ENCODE results near the gene PMPCA. TPM values are rescaled to one million over a fixed set of nuclear protein-coding genes. Genes with fewer than 3 reads are reported as not detected.

Gene PMPCA
- total RNA-seq, 1 donor from 2014 or later = 80.9 TPM

DNA sequence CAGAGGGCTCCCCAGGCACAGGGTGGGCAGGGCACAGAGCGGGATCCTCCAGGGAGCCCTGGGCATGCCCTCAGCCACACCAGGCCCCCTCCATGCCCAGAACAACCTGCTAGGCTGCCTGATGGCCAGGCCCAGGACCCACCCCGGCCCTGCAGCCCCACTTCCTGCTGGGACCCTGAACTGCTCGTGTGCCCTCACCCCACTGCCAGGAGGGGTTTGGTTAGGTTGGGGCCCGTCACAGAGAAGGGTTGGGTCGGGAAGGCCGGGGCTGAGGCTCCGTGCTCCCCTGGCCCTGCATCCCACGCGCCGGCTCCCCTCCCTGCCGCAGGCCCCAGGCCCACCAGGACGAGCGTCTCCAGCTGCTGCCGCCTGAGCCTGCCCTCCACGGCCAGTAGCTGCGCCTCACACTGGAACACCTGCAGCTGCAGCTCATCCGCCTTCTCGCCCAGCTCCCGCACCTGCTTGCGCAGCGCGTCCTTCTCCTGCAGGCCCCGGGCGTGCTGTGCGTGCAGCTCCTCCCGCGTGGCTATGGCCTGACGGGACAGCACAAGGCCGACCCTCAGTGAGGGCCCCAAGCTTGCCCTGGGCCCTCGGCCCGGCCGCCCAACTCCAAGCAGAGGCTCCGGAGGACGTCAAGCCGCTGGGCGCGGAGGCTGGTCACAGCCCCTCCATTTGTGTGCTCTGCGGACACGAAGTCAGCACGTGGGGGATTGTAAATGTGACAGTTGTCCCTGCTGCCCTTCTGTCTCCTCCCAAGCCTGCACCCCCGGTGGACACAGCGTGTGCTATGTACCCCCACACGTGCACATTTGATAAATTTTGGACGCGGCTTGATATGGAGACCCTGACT lies 42.9 kb upstream of the PMPCA start:
- DNase-seq = no peak
- no peaks in the 10 kb centered on the region for H3K9me3 ChIP-seq (replicated peaks)
- intact Hi-C loops (cut with micrococcal nuclease) = no loop called here
- no peaks in the 10 kb centered on the region for H3K36me3 ChIP-seq
- no peak overlapping the region for H3K27ac ChIP-seq (replicated peaks)
- TF ChIP-seq CTCF (IDR thresholded peaks at IDR 0.05; ENCODE audit: borderline replicate concordance) = no peak
- H3K4me1 ChIP-seq = peaks cover 12% of the 10 kb centered on the region
- H3K4me3 ChIP-seq = no peak overlapping the region
- H3K27me3 ChIP-seq (ENCODE audit: low read depth) = no peaks in the 10 kb centered on the region

DNA sequence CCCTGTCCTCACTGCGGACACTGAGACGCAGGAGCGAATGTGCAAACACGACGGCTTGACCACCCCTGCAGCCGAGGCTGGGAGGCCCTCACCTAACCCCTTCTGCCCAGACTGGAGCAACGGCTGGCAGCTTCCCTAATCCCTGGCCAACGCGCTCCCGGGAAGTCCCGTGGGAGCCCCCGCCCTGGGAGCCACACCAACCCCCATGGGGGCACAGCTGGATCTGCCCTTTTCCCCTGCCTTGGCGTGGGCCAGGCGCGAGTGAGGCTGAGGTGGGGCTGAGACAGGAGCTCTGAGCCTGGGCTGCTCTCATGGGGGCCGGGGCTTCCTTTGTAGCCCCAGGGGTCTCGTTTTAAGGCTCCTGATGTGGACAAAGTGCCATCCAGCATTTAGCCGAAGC lies 42.3 kb upstream of the PMPCA start:
- H3K9me3 ChIP-seq (replicated peaks) = no peaks in the 10 kb centered on the region
- no peak overlapping the region for H3K4me3 ChIP-seq
- intact Hi-C loops (cut with micrococcal nuclease) = no loop called here
- H3K27ac ChIP-seq (replicated peaks) = no peak overlapping the region
- H3K27me3 ChIP-seq (ENCODE audit: low read depth) = no peaks in the 10 kb centered on the region
- H3K36me3 ChIP-seq = no peaks in the 10 kb centered on the region
- no peak for TF ChIP-seq CTCF (IDR thresholded peaks at IDR 0.05; ENCODE audit: borderline replicate concordance)
- DNase-seq = no peak
- H3K4me1 ChIP-seq = peaks cover 7% of the 10 kb centered on the region

DNA sequence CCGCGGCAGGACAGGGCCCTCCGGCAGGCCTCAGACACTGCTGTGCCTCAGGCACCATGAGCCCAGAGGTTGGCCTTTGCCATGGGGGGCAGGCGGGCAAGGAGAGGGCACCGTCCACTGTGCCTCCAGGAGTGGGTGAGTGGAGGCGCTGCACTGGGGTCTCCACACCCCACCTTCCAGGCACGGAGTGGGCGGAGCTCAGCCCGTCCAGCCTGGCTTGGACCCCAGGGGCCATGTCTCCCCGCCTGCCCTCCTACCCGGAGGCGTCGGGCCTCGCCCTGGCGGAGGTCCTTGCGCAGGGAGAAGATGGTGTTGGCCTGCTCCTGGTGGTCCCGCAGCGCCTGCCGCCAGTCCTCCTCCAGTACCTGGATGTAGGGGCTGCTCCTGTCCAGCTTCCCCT lies 40.4 kb upstream of the PMPCA start:
- Histone ChIP-seq H3K27ac (replicated peaks) (no peak overlapping the region), H3K27me3 (ENCODE audit: low read depth) (no peaks in the 10 kb centered on the region), H3K4me1 (no peaks in the 10 kb centered on the region), H3K9me3 (replicated peaks) (no peaks in the 10 kb centered on the region), H3K4me3 (no peak overlapping the region), H3K36me3 (no peaks in the 10 kb centered on the region)
- intact Hi-C loops (cut with micrococcal nuclease) = no loop called here
- no peak for TF ChIP-seq CTCF (IDR thresholded peaks at IDR 0.05; ENCODE audit: borderline replicate concordance)
- DNase-seq = no peak

DNA sequence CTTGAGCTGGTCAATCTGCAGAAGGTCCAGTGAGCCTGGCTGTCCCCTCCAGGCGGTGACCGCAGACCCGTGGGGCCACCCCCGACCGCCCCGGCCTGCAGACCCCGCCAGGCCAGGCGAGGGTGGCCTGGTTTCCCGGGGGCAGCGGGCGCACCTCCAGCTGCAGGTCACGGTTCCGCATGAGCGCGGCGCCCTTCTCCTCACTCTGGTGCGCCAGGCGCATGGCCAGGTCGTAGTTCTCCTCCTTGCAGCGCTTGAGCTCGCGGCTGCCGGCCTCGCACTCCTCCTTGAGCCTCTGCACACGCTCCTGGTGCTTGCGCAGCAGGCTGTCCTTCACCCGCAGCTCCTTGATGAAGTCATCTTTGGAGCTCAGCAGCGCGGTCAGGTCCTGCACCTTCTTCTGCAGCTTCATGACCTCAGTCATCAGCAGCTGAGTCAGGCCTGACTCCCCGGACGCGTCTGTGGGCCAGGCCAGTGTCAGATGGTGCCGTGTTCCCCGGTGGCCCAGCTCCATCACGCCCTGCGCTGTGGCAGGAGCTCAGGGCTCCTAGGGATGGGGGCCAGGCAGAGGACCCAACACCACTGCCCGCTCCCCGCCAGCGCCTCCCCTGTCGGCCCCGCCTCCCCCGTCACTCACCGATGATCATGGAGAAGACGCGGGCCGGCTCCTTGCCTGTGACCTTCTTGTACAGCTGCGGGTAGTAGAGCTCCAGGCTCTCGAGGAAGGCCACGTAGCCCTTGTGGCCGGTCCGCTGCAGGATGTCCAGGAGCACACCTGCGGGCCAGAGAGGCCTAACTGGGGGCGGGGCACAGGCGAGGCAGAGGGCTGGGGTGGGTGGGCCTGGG lies 39.5 kb upstream of the PMPCA start:
- TF ChIP-seq CTCF (IDR thresholded peaks at IDR 0.05; ENCODE audit: borderline replicate concordance) = no peak
- Histone ChIP-seq H3K4me3 (no peak overlapping the region), H3K27ac (replicated peaks) (no peak overlapping the region), H3K9me3 (replicated peaks) (no peaks in the 10 kb centered on the region), H3K27me3 (ENCODE audit: low read depth) (no peaks in the 10 kb centered on the region), H3K36me3 (no peaks in the 10 kb centered on the region), H3K4me1 (no peaks in the 10 kb centered on the region)
- intact Hi-C loops (cut with micrococcal nuclease) = no loop called here
- no peak for DNase-seq

GRCh38 chr9:136371533-136371880 lies 39.0 kb upstream of the PMPCA start:
- H3K27me3 ChIP-seq (ENCODE audit: low read depth) = no peaks in the 10 kb centered on the region
- no peaks in the 10 kb centered on the region for H3K36me3 ChIP-seq
- TF ChIP-seq CTCF (IDR thresholded peaks at IDR 0.05; ENCODE audit: borderline replicate concordance) = no peak
- intact Hi-C loops (cut with micrococcal nuclease) = no loop called here
- H3K4me1 ChIP-seq = no peaks in the 10 kb centered on the region
- H3K27ac ChIP-seq (replicated peaks) = no peak overlapping the region
- no peak overlapping the region for H3K4me3 ChIP-seq
- no peaks in the 10 kb centered on the region for H3K9me3 ChIP-seq (replicated peaks)
- DNase-seq = no peak
